Measurements from ENCODE around the gene LCTL.
A peak's percentile ranks its signal among the peaks of the same experiment; 100 is the strongest.

The LCTL gene

GRCh38 chr15:66565741-66566144 lies at the start of gene LCTL:
Gene LCTL, minus strand, starts transcription at chr15:66565998. Its CDS starts 633 bp downstream, at chr15:66565365.
- no peak for DNase-seq

GRCh38 chr15:66614951-66615760 lies 49.4 kb upstream of the LCTL start:
- DNase-seq: no peak

- DNase-seq: no peak
Measured at GRCh38 chr15:66614456-66614855, 48.7 kb upstream of the LCTL start.

GRCh38 chr15:66613743-66614142 lies 47.9 kb upstream of the LCTL start:
- no peak for DNase-seq

GRCh38 chr15:66611257-66612053 lies 45.7 kb upstream of the LCTL start:
- no peak for DNase-seq

GRCh38 chr15:66609876-66610275 lies 44.1 kb upstream of the LCTL start:
- DNase-seq: no peak

GRCh38 chr15:66608881-66609280 lies 43.1 kb upstream of the LCTL start:
- no peak for DNase-seq

- no peak for DNase-seq
Measured at GRCh38 chr15:66608159-66608558, 42.4 kb upstream of the LCTL start.

GRCh38 chr15:66603301-66604179 lies 37.7 kb upstream of the LCTL start:
- peak; percentile 82 for DNase-seq

- DNase-seq: no peak
Measured at GRCh38 chr15:66601521-66601920, 35.7 kb upstream of the LCTL start.

GRCh38 chr15:66600240-66600627 lies 34.4 kb upstream of the LCTL start:
- DNase-seq: no peak

- no peak for DNase-seq
Measured at GRCh38 chr15:66599536-66600239, 33.9 kb upstream of the LCTL start.

- DNase-seq: no peak
Measured at GRCh38 chr15:66598095-66598815, 32.5 kb upstream of the LCTL start.

GRCh38 chr15:66595931-66596545 lies 30.2 kb upstream of the LCTL start:
- no peak for DNase-seq

- DNase-seq: no peak
Measured at GRCh38 chr15:66595332-66595731, 29.5 kb upstream of the LCTL start.

GRCh38 chr15:66594836-66595235 lies 29.0 kb upstream of the LCTL start:
- no peak for DNase-seq

GRCh38 chr15:66594344-66594743 lies 28.5 kb upstream of the LCTL start:
- no peak for DNase-seq

GRCh38 chr15:66593219-66593780 lies 27.5 kb upstream of the LCTL start:
- no peak for DNase-seq

- DNase-seq: no peak
Measured at GRCh38 chr15:66592505-66593218, 26.9 kb upstream of the LCTL start.

GRCh38 chr15:66591322-66591862 lies 25.6 kb upstream of the LCTL start:
- no peak for DNase-seq

Data from CD4-positive, alpha-beta T cell treated with Interleukin-17A for 4 hours (primary cell).